Hematopoietic multipotent progenitor cell treated with erythropoietin and hydrocortisone succinate and interleukin-3 and kit ligand, for 17 days (in vitro differentiated cells): Measurements from ENCODE around the gene GPC6.

ENCODE experiments used
- DNase-seq: peaks from one replicate; pipeline ENCODE4 v3.0.0-alpha.2; 2015; ENCODE audit warnings: low spot score

GPC6 gene

DNA sequence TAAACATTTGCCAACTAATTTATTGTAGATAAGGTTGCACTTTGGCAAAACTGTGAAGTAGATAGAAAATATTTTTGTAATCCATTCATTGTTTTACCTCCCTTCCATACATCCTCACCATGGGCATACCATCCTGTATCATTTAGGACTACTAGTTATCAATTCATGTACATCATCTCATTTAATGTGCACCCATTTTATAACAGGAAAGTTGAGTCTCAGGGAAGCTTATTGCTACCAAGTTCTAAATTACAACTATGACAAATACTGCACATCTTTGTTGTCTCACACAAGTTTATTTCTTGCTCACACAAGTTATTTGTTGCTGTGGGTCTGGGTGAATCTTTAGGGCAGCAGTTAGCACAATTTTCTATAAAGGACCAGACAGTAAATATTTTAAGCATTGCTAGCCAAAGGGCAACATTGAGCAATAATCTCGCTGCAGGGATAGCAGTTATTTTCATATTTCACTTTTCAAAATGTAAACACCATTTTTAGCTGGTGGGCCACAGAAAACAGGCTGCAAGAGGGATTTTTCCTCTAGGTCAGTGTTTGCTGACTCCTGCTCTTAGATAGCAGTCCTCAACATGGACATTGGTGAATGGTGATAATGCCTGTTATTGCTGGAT is 276.5 kb downstream of the GPC6 start:
- no peak for DNase-seq

DNA sequence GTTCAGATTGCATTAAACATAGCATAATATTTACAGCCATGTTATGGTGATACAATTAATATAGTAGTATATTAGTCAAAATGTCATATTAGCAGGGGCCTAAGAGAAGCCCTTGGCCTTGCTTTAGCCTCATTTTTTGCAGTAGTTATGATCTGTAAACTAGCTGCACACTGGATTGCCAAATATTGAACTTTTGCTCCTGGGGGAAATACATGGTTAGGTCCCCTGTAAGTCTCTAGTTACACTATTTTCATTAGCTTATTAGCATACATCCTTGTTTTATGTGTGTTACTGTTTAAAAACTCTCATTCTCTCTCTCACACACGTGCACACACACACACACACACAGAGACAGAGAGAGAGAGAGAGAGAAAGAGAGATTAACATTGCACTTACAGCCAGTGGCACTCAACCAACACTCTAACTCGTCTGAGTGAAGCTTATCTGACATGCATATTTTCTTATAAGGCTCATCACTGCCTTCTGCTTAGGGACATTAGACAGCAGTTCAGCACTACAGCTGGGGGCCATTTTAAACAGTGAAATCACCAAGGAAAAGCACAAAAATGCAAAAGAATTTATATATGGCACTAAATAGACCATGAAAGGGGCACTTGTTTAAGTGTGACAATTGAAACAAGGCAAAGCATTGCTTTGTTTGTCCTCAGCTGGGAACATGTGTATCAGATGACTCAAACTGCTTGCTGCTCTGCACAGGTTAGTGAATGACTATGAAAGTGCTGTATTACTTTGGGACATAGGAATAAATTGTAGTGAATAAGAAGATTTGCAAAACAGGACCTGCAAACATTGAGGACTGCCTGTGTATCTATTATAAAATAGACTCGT is 278.7 kb downstream of the GPC6 start:
- DNase-seq: no peak

GRCh38 chr13:93511011-93511410 is 284.4 kb downstream of the GPC6 start:
- DNase-seq: no peak

GRCh38 chr13:93515267-93515666 is 288.7 kb downstream of the GPC6 start:
- no peak for DNase-seq

- no peak for DNase-seq
Measured at GRCh38 chr13:93517658-93518057, 291.1 kb downstream of the GPC6 start.

GRCh38 chr13:93521307-93521706 is 294.7 kb downstream of the GPC6 start:
- DNase-seq: no peak

DNA sequence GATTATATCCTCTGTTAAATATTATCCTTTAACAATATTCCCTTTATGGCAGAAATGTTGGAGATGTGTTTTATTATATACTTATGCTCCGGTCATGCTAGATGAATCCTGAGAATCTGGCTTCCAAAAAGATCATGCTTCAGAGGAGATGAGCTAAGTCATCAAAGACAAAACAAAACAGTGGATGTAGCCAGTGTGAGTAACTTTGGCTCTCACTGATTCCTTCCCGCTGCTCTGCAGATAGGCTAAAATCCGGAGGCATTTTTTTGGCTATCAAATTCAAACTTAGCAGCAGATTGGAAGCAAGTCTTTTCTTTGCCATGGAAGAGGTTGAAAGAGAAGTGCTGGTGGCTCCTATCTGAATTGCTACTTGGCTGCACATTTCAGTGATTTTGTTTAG is 295.9 kb downstream of the GPC6 start:
- DNase-seq: no peak

DNA sequence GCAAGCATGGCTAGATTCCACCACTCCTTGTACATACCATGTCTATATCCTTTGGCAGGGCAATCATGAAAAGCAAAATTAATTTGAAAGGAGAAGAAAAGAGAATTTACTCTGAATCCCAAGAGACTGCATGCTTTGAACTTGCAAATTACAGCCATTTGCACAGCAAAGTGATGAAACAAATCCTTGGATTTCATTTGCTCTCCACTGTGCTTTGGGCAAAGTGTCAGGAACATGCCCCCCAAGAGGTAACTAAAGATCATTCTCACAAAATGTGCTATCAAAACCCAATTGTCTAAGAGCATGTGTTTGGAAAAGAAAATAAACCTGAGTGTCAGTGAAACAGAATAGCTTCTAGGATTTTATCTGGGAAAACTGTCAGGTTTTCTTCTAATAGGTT is 298.5 kb downstream of the GPC6 start:
- DNase-seq: no peak

DNA sequence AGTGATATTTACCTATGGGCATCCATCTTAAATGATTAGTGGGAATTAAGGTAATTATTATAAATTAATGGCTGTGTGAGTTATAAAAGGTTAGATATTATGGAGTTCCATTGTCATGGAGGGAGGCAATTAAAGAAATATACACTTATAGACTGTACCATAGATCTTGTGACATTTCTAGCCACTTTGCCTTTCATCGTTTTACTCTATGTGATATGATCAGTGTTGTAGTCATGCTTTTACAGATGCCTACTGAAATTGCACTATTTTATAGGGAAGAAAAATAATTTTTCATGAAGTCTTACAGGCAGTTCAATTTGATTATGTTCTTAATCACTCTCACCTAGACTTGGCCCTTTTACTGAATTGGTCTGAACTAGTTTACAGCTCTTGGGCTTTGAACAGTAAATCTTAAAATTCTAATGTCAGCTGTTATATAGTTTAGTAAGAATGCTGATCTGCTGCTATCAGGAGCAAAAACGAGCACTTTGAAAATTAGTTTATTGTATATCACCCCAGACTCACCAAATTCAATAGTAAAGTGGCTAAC is 301.2 kb downstream of the GPC6 start:
- DNase-seq: no peak

GRCh38 chr13:93529961-93530360 is 303.4 kb downstream of the GPC6 start:
- DNase-seq: no peak

GRCh38 chr13:93534181-93534700 is 307.6 kb downstream of the GPC6 start:
- DNase-seq: no peak

DNA sequence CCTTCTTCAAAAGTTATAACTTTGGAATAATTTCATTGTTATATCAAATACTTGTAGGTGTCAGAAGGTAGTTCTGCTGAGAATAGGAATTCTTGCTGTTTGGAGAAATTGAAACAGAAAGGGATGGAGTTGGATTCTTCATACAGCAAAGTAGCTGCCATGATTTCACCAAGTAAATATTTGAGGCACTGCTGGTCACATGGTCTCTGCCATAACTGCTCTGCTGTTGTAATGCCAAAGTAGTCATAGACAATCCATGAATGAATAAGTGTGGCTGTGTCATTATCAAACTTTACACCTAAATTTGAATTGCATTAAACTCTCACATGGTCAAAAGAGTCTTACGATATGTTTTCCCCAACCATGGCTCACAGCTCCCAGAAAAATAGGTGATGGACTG is 308.6 kb downstream of the GPC6 start:
- DNase-seq: no peak

GRCh38 chr13:93539914-93540313 is 313.3 kb downstream of the GPC6 start:
- DNase-seq: no peak

DNA sequence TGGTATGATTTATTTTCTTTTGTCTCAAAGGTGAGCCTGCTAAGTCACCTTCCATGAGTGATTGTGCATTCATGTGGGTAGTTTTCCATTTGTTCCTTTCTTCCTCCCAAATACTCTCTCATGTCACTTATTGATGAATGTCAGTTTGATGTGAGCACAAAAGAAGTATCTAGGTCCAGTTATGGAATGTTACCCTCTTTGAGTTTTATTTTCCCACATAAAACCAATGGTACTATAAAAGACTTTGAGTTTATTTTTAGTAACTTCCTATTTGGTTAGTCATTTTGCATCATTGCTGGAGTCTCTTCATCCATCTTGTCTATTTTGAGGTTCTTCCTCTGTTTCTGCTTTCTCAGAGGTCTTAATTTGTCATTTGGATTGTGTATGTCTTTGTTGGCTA is 321.3 kb downstream of the GPC6 start:
- DNase-seq: no peak

DNA sequence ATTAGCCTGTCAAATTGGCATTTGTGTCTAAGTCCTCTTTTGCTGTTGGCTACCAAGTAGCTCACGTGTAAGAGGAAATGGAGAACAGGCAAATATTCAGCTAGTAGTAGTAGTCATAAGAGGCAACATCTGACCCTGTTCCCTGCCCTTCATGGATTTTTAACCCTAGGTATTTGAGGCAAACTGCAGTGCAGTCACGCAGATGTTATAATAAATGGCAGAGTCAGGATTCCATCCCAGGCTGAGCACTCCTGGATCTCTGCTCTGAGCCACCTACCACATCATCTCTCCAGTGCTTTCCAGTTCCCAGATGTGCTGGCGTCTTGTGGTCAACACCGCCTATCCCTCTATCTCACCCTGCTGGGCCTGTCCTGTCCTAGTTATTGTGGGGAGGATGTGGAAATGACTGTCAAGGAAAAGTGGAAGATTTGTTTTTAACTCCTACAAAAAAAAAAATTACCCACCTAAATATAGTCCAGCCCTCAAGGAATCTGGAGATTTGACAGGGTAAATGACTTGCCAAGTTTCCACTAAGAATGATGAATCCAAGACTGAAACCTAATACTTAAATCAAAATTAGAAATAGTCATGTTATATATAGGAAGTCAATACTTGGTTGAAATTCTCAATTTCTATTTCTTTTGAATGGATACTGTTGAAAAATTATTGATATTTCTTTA is 322.9 kb downstream of the GPC6 start:
- DNase-seq: no peak

- no peak for DNase-seq
Measured at GRCh38 chr13:93550236-93550635, 323.6 kb downstream of the GPC6 start.

- DNase-seq: no peak
Measured at GRCh38 chr13:93552596-93552995, 326.0 kb downstream of the GPC6 start.

DNA sequence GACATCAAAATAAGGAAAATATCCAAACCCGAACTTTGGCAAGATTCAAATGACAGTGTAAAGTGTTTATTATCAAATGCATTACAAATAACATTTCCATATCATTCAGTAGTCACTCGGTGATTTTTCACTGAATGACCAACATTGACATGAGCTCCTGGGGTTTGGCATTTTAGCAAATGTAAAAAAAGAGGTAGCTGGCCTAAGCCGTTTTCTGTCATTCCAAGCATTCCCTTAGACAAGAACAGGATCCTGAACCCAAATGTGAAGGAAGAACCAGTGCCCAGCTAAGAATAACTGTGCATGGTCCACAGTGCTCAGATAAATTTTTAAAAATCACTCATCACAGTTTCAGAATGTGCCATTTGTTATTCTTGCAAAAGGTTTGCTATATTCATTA is 327.9 kb downstream of the GPC6 start:
- DNase-seq: no peak

DNA sequence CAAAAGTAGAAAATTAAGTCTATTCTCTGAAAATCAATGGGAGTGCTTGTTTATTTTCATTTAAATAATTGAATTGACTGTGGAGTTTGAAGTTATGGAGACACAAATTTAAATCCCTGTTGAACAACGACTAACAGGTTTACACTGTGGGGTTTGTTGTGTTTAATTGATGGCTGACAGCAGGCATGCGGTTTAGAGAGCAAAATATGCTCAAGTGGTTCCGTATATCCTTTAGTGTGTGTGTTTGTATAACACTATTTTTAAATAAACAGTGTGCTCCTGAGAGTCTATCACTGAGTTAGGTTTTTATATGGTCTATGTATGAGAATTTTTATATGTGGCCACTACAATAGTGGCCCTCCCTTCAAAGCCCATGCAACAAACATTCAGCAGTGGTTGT is 332.0 kb downstream of the GPC6 start:
- DNase-seq: no peak

GRCh38 chr13:93559718-93560117 is 333.1 kb downstream of the GPC6 start:
- DNase-seq: no peak

- DNase-seq: no peak
Measured at GRCh38 chr13:93561576-93562225, 335.1 kb downstream of the GPC6 start.

DNA sequence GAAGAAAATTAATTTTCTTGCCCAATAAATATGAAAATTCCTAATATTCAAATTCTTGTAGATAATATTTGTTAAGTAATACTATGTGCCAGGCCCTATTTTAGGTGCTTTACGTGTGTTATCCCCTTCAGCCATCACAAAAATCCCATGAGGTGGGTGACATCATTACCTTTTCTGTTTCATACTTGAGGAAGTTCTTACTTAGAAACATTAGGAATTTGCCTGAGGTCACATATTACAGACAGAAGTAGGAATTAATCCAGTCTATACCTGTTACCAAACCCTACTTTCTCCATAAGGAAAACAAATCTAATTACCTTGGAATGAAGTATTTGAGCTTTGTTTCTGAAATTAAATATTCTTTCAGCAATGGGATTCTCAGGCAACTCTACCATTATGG is 336.1 kb downstream of the GPC6 start:
- no peak for DNase-seq
